Measurements from ENCODE around the gene BDNF. TPM values are rescaled to one million over a fixed set of nuclear protein-coding genes. Genes with fewer than 3 reads are reported as not detected.
A peak's percentile ranks its signal among the peaks of the same experiment; 100 is the strongest.

BDNF gene
- total RNA-seq, 3 donors from 2014 or later, result 0.25 to 0.31 TPM; not detected in 1

GRCh38 chr11:27718863-27719545 lies 18.7 kb upstream of the BDNF start:
- peaks cover 12% of the 10 kb centered on the region for H3K4me1 ChIP-seq (ENCODE audit: low read depth)
- ATAC-seq, result peak; percentile 61
- TF ChIP-seq CTCF (IDR thresholded peaks at IDR 0.05), result no peak
- H3K9me3 ChIP-seq, result no peaks in the 10 kb centered on the region
- intact Hi-C loops (cut with DNase I, micrococcal nuclease), result no loop called here
- H3K36me3 ChIP-seq (ENCODE audit: low read depth), result no peaks in the 10 kb centered on the region
- peak in 1 of 3 donors; percentile 40 for DNase-seq
- no peak overlapping the region for H3K4me3 ChIP-seq

GRCh38 chr11:27718346-27718862 lies 18.1 kb upstream of the BDNF start:
- ATAC-seq (peak; percentile 63), DNase-seq (peak in 1 of 3 donors; percentile 20)
- TF ChIP-seq CTCF (IDR thresholded peaks at IDR 0.05), result no peak
- no peaks in the 10 kb centered on the region for H3K36me3 ChIP-seq (ENCODE audit: low read depth)
- no peaks in the 10 kb centered on the region for H3K9me3 ChIP-seq
- intact Hi-C loops (cut with DNase I, micrococcal nuclease), result no loop called here
- H3K4me3 ChIP-seq, result no peak overlapping the region
- H3K4me1 ChIP-seq (ENCODE audit: low read depth), result peaks cover 12% of the 10 kb centered on the region

GRCh38 chr11:27717801-27718229 lies 17.6 kb upstream of the BDNF start:
- no peak for ATAC-seq

GRCh38 chr11:27717377-27717776 lies 17.1 kb upstream of the BDNF start:
- DNase-seq, result no peak
- Histone ChIP-seq H3K4me1 (ENCODE audit: low read depth) (peaks cover 11% of the 10 kb centered on the region), H3K9me3 (no peaks in the 10 kb centered on the region), H3K4me3 (no peak overlapping the region), H3K36me3 (ENCODE audit: low read depth) (no peaks in the 10 kb centered on the region)
- TF ChIP-seq CTCF (IDR thresholded peaks at IDR 0.05), result no peak
- intact Hi-C loops (cut with DNase I, micrococcal nuclease), result no loop called here
- ATAC-seq, result no peak

More at GRCh38 chr11:27717801-27718229, 17.6 kb upstream of the BDNF start:
- TF ChIP-seq CTCF (IDR thresholded peaks at IDR 0.05), result no peak
- DNase-seq, result no peak
- intact Hi-C loops (cut with DNase I, micrococcal nuclease), result no loop called here
- no peaks in the 10 kb centered on the region for H3K36me3 ChIP-seq (ENCODE audit: low read depth)
- H3K4me3 ChIP-seq, result no peak overlapping the region
- H3K4me1 ChIP-seq (ENCODE audit: low read depth), result peaks cover 12% of the 10 kb centered on the region
- no peaks in the 10 kb centered on the region for H3K9me3 ChIP-seq

- intact Hi-C loops (cut with DNase I, micrococcal nuclease), result no loop called here
- H3K36me3 ChIP-seq (ENCODE audit: low read depth), result no peaks in the 10 kb centered on the region
- no peak for DNase-seq
- no peaks in the 10 kb centered on the region for H3K9me3 ChIP-seq
- ATAC-seq, result no peak
- H3K4me3 ChIP-seq, result no peak overlapping the region
- H3K4me1 ChIP-seq (ENCODE audit: low read depth), result peaks cover 6% of the 10 kb centered on the region
- no peak for TF ChIP-seq CTCF (IDR thresholded peaks at IDR 0.05)
Observed at GRCh38 chr11:27716835-27717234, 16.6 kb upstream of the BDNF start.

All from mucosa of descending colon (tissue), 3 donors.